Renal cortex interstitium (tissue), 11 donors: ENCODE results near the gene FBXW11. TPM values are rescaled to one million over a fixed set of nuclear protein-coding genes. Genes with fewer than 3 reads are reported as not detected.
"Not testable (repeated sequence)": the region's sequence is repeated elsewhere in the genome, so short reads cannot be mapped to it uniquely, and the experiment has no call there.

Experiments
- DNase-seq, 11 donors: peaks; one replicate each; pipeline ENCODE4 v3.0.0-alpha.2; 2013; ENCODE audit warnings: low read depth in 9 of 11, low spot score in 4 of 11; ENCODE audit errors: extremely low read depth in 1 of 11
- polyA plus RNA-seq, 3 donors: library from polyadenylated mRNA; unstranded; fragments of 120-200 nt; gene quantifications; one replicate each; pipeline ENCODE4 v1.2.1, GENCODE V29; 2013; ENCODE audit not compliant: insufficient read length in 3 of 3

The FBXW11 gene
- polyA plus RNA-seq, 3 donors: 52.0 to 58.2 (median 54.7) TPM

GRCh38 chr5:171968531-171968930, 37.9 kb downstream of the FBXW11 start:
- no peak for DNase-seq

DNA sequence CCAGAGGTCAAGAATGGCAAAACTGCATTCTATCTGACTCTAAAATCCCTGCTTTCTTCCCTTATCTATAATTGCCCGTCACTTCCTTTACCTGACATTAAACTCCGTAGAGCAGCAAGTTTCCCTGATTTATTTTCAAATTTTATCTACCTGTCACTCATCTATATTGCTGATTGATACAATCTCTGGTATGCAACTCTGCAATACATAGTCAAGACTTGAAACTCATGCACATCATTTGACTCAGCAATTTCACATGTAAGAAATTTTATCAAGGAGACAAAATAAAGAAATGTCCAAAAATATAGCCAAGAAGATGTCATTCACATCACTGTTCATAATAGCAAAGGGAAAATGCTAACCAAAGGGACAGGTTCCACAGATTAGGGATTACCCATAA, 39.5 kb downstream of the FBXW11 start:
- no peak for DNase-seq

DNA sequence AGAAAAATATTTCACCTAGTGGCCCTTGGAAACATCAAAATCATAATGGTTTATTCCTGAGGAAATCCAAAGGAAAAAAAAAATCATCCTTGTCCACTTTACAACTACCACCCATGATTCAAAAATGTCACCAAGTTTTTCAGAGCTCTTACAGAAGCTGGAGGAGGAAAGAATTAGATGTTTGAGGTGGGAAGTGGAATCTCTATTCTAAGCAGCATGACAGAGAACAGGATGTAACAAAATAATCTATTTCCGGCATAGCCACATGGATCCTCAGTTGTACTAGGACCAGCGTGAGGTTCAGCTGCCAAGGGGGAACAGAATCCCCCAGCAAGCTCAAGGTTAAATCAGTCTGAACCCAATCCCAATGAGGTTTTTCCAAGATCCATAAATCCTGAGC, 40.2 kb downstream of the FBXW11 start:
- DNase-seq: no peak

- DNase-seq: no peak
Observed at GRCh38 chr5:171965745-171966144, 40.7 kb downstream of the FBXW11 start.

- no peak for DNase-seq
Observed at GRCh38 chr5:171963416-171963815, 43.0 kb downstream of the FBXW11 start.

- DNase-seq: no peak
Observed at GRCh38 chr5:171961117-171961516, 45.3 kb downstream of the FBXW11 start.

DNA sequence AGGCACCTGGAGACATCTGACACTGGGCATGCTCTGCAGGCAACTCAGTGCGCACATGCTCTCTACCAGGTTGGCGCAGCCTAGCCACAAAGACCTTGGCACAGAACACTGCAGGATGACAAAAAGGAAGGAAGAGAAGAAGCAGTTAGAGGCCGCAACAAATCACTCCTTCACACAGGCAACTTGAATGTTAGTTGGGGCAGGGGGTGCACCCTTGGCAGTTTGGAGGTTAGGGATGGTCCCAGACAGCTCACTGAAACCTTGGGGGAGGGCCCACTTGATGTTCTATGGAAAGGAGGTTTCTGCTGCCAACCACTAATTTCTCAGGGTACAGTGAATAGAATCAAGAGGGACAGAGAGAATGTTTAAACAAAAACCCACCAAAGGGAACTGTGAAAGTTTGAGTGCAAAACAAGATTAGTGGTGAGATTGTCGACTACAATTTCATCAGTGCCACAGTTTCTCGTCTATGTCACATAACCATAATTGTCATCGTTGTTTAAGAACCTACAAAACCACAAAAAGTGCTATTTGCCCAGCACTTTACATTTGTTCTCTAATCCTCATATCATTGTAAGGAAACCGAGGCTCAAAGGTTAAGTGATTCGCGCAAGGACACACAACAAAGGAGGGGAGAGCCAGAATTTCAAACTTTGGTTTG, 48.7 kb downstream of the FBXW11 start:
- DNase-seq: no peak

GRCh38 chr5:171956887-171957495, 49.4 kb downstream of the FBXW11 start:
- no peak for DNase-seq

DNA sequence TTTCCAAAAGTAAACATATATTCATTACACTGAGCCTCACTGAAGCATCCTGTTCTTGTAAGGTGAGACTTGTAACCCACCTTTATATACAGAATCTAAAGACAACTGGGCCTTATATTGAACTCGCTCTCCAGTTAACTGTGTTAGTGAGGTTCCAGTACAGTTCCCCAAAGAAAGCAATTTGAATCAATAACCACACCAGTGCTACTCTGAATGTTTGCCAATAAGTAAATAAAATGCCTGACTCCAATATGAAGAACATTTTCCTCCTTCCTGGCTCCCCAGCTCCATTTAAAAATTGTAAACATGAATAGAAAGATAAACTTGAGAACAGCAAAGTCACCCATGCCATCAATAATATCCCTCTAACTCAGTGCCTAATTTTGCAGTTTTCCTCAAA, 50.1 kb downstream of the FBXW11 start:
- DNase-seq: no peak

DNA sequence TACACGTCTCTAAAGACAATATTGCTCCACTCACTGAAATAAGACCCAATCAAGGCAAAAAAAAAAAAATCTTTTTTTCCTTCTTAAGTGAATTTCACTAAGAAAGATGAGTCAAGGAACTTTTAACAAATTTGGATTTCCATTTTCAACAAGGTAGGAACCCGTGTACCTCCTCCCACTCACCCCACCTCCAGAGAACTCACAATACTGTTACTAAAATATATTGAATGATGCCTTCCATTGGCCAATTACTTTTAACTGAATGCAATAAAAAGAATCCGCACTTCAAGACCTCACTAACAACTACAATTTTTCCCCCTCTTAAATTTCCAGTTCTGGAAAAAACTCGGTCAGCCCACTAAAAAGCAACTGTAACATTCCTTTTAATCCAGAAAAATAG, 50.7 kb downstream of the FBXW11 start:
- DNase-seq: no peak

DNA sequence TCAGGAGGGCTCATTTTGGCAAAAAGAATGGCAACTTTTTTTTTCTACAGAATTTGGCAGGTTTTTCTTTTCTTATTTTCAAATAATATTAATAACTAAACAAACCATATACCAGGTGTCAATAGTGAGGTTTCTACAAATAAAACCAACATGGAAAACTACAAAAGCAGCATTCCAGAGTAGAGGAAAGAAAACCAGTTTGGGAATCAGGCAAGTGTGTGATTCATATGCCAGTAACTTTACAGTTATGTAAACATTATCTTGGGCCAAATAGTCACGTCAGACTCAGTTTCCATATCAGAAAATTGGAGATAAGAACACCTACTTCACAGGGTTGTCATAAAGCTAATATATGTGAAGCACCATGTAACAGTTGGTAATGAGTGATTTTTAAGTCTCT, 51.7 kb downstream of the FBXW11 start:
- no peak for DNase-seq

DNA sequence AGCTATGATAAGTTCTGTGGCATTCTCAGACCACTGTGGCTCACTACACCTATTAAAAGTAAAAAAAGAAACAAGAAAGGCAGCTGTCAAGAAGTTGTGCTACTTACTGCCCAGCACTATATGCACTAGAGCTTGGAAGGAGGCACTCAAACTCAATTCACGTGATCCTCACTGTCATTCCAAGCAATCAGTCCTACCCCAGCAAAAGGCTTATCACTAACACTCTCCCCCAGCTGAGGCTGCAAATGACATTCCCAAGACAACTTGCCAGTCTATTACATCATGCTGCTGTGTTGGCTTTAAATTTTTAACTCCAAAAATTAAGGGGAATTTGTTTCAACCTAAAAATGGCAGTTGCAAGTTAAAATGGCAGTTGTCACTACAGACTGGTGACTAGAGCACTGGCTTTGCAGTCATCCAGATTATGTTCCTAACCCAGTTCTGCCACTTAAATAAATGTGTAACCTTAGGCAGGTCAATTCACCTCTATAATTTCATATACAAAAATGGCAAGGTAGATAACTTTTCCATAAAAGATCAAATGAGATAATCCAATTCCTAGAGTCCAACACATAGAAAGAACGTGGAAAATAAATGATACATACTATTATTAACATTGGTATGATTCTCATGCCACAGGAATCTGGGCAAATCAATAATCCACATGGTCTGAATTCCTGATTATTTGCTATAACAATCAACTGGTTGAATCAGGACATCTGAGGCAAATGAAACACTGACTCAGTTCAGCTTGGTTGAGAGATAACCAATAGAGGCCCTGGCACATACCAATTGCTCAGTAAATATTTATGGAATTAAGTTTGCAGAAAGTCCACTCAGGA, 52.4 kb downstream of the FBXW11 start:
- DNase-seq: no peak

DNA sequence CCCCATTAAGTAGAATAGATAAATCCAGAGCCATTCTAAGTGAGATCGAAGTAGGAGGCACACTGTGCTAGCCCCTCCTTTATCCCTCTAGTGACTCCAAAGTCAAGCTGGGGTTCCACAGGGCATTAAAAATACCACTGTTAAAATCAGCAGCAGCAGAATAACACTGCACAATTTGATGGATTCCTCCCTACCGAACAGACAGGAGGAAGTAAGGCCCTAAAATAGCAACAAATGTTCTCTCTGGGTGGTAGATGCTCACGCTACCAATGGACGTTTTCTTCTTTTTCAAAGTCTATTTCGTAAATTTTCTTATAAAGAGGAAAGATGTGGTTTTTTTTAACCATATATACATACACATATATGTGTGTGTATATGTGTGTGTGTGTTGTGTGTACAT, 54.4 kb downstream of the FBXW11 start:
- DNase-seq: no peak

DNA sequence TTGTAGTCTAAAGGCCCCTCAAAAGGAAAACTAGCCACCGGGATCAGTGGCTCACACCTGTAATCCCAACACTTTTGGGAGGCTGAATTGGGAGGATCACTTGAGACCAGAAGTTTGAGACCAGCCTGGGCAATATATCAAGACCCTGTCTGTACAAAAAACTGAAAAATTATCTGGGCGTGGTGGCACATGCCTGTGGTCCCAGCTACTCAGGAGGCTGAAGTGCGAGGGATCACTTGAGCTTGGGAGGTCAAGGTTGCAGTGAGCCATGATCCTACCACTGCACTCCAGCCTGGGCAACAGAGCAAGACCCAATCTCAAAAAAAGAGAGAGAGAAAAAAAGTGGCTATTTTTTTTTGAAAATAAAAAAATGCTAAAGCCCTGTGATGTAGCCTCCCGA, 55.2 kb downstream of the FBXW11 start:
- DNase-seq: no peak

DNA sequence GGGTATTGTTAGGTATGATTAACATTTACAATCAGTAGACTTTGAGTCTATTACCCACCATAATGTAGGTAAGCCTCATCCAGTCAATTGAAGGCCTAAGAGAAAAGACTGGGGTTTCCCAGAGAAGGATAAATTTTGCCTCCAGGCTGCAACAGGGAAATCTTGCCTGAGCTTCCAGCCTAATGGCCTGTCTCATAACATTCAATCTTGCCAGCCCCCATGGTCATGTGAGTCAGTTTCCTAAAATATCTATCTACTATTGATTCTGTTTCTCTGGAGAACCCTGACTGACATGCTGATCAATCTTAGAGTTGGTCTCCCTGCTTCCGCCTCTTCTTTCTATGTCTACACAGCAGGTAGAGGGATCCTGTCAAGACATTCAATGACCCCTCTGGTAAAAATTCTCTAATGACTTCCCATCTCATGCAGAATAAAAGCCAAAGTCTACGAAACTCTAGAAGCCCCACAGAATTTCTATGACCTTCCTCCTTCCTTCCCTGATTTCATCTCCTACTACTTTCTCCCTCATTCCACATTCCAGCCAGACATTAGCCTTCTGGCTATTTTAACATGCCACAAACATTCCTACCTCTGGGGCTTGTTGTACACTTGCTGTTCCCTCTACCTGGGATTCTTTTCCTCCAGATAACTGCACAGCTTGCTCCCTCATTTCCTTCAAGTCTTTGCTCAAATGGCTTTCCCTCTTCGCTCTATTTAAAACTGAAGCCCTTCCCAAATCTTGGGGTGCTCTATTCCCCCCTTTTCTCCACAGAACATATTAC, 60.2 kb downstream of the FBXW11 start:
- no peak for DNase-seq

DNA sequence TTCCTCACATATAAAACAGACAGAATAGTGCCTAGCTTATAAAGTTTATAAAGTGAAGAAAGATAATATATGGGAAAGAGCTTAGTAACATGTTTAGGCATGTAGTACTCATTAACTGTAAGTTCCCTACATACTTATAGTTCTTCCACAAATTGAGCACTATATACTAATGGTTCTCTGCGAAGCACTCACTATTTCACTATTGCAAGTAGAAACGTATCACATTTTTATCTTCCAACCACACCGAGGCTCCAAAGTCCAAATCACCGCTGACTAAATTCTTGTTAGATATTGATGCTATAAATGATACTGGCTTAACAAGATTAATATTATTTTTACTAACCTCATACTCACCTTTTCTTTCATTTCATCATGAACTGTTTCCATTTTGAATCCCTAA, 61.0 kb downstream of the FBXW11 start:
- no peak for DNase-seq

GRCh38 chr5:171945066-171945465, 61.4 kb downstream of the FBXW11 start:
- DNase-seq: no peak

- DNase-seq: not testable (repeated sequence)
Observed at GRCh38 chr5:171942112-171942516, 64.3 kb downstream of the FBXW11 start.

- not testable (repeated sequence) for DNase-seq
Observed at GRCh38 chr5:171941675-171942074, 64.8 kb downstream of the FBXW11 start.

DNA sequence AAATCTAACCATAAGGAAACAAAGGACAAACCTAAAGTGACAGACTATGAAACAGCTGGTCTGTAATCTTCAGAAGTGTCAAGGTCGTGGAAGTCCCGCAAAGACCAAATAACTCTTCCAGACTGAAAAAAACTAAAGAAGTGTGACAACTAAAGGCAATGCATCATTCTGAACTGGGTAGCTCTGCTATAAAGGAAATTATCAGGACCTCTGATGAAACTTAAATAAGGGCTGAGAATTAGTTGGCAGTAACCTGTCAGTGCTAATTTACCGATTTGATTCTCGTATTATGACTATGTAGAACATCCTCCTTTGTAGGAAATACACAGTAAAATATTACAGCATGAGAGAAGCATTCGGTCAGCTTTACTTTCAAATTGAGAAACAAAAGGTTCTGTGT, 65.2 kb downstream of the FBXW11 start:
- DNase-seq: not testable (repeated sequence)
